GM21381 (cell line): ENCODE measurements around the gene CELF1.

Experiments used
- ATAC-seq: cut with Tn5 transposase; IDR thresholded peaks from one replicate; pipeline ENCODE4 v1.9.1; 2021; ENCODE audit warnings: mild to moderate bottlenecking, moderate library complexity; ENCODE audit not compliant: unreplicated experiment

The CELF1 gene

DNA sequence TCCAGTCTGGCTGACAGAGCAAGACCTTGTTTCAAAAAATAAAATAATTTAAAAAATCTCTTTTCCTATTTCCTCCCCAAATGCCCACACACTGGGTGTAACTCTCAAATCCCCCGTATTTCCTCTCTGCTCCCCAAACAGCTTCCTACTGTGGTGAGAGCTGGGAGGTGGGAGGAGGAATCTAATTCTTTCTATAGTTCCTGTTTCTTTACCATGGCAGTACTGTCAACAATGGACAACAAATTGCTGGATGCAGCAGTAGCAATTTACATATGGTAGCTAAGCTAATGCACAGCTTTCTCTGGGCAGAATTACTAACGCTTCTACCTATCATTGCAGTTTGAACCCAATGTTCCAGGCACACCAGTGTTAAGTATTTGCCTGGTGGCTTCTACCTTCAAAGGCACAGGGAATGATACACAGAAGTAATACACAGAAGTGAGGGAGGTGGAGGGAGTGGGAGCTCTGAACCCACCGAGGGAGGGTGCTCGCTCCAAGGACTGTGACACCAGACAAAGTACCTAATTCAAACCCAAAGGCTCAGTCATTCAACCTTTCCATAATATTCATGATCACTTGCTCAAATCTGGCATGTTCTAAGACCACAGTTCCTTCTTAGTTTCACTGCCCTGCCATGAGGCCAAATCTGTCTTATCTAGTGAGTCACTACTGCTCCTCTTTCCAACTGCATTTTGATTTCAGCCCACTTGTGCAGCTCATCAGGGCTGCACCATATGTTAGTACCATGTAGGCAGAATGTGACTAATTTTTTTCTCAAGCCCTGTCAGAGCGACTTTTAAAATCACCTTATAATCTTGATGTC, 37.9 kb downstream of the CELF1 start:
- ATAC-seq, result no peak

DNA sequence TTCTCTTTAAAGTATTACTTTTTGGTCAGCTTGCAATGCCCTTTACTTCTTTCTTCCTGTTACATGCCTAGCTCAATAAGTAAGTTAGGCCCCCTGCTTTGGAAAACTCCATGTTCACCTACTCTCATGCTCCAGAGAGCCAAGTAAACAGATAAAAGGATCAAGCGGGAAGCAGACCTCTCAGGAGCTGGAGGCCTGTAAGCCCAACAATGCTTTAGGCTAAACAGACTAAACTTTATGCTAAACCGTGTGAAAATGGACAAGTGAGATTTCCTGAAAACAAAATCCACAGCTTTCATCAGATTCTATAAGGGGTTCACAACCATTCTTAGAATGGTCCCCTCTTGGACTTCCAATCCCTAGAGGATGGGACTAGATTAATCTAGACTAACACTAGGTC, 40.2 kb downstream of the CELF1 start:
- ATAC-seq, result no peak

DNA sequence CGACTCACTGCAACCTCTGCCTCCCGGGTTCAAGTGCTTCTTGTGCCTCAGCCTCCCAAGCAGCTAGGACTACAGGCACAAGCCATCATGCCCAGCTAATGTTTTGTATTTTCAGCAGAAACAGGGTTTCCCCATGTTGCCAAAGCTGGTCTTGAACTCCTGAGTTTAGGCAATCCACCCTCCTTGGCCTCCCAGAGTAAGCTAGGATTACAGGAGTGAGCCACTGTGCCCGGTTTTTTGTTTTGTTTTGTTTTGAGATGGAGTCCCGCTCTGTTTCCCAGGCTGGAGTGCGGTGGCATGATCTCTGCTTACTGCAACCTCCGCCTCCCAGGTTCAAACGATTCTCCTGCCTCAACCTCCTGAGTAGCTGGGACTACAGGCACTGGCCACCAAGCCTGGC, 41.0 kb downstream of the CELF1 start:
- ATAC-seq, result no peak

DNA sequence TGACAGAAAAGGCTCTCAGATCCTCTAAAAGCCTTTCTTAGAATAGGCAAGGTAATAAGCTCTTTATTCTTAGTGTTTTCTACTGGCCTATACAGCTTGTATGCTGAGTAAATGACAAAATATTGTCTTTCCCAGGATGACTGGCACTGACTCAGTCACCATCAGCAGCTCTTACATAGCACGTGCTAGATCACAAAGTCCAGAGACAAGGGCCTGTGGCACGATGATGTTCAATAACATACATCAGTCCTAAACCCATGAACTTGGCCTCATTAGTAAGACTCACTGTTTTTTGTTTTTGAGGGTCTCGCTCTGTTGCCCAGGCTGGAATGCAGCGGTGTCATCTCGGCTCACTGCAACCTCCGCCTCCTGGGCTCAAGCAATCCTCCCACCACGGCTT, 42.7 kb downstream of the CELF1 start:
- no peak for ATAC-seq

DNA sequence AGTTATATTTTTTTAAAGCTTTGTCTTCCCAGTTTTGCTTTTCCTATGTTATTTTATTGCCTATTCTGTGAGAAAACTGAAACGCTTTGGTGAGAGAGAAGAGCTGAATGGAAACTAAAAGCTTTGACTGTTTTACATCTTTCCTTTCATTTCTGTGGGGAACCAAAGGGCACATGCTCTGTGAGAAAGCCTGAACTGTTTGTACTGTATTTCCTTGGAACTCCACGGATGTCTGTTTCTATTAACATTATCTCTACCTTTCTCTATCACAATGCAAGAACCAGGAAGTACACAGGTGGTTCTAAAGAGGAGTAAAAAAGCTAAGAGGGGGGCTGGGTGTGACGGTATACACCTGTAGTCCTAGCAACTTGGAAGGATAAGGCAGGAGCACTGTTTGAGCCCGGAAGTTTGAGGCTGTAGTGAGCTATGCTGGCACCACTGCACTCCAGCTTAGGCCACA, 43.8 kb downstream of the CELF1 start:
- no peak for ATAC-seq

DNA sequence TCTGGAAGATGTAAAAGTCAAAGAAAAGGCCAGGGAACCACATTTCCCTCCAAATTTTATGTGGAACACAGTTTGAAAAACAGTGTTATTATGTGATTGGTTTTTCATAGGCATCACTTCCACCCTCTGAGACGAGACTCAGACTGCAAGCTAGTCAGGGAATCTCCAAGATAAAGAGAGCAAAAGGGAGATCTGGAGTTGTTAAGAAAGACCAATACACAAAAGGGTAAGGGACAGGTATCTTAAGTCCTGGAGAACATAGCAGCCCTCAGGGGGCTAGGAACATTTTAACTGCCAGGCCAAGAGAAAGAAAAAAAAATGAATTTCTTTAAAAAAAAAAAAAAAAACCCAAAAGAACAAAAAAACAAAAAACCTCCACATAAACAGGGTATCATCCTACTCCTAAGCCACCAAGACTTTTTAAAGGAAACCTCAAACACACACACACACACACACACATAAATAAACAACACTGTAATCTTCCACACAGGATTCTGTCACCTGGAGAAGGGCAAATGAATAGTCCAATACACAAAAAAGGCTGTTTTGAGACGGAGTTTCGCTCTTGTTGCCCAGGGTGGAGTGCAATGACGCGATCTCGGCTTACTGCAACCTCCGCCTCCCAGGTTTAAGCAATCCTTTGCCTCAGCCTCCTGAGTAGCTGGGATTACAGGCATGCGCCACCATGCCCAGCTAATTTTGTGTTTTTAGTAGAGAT, 44.5 kb downstream of the CELF1 start:
- ATAC-seq, result no peak

DNA sequence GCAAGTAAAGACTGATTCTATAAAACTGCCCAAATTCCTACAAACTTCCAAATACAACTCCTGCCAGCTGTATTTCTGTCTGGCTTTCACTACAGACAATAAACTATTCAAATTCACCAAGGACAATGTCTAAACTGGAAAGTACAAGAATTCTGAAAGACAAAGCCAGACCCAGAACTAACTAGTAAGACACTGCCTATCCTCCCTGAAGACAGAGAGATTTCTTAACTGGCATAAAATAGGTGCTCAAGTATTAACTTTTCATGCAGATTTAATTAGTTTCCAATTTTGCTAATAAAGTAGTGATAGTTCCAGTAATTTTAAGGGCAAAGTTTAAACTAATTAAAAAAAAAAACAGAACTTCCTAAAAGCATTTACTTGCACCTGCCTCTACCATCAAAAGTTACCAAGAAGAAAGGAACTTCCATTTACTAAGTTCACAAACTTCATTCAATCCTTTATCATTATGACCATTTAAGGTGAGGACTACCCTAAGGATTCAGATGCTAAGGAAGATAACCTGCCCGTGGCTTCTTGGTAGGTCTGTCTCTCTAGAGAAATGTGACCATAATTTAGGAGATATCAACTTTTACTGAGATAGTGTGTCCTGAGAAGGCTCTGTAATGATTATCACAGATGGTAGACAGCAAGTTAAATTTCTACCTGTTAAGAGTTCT, 45.2 kb downstream of the CELF1 start:
- no peak for ATAC-seq

DNA sequence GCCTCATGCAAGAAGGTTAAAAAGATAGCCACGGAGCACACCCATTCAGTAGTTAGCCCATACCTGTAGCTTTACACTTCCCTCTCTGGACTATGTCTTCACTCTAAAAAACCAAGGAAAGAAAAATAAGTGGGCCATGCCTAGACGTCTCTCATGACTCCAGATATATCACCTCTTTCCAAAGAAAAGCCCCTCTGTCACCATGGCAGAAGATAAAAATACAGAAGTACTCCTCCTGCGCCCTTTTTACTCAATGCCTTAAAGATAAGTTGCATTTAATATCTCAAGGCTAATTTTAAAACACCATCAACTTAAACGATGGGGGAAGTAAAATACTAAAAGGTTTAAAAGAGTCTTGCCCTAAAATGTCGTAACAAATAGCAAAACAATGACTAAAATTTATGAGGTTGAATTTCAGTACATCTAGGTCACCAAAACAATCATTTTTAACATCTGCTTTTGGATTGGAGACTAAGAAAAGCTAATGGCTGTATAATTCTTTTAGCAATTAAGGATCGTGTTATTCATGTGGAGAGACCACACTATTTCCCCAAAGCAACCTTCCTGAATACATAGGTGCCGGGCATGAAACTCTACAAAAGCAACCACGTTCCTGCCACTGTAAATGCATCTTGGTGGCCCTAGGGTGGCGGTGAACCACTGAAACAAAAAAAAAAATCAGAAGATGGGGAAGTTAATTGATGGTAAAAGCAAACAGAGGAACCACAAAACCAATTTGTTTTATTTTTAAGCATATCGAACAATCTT, 46.0 kb downstream of the CELF1 start:
- ATAC-seq, result peak; percentile 40

DNA sequence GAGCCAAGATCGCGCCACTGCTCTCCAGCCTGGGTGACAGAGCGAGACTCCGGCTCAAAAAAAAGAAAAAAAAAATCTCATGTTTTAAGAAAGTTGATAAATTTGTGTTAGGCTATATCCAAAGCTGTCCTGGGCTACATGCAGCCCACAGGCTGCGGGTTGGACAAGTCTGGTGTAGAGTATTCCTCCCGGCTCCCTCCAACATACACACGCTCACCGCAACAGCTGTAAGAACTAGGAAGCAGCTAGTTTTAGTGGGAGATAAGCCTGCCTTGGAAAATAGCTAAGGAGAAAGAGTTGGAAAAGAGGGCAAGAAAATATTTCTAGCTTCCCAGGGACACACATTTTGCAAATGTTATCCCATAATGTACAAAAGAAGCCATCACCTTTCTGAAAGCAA, 46.6 kb downstream of the CELF1 start:
- no peak for ATAC-seq

DNA sequence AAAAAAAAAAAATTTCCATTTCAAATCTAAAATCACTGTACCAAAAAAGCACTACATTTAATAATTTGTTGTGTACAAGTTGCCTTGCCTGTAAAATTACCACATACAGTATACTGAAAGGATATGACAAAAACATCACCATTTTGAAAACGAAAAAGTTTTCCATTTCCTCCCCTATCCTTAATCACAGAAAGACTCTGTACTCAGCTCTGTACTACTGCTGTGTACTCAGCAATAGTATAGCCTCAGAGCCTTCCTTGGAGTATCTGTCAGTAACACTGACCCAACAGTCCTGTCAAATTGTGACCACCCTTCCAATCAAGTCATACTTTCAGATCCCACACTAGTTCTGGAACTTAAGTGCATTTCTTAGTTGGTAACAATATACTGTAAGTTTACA, 48.0 kb downstream of the CELF1 start:
- ATAC-seq, result no peak

DNA sequence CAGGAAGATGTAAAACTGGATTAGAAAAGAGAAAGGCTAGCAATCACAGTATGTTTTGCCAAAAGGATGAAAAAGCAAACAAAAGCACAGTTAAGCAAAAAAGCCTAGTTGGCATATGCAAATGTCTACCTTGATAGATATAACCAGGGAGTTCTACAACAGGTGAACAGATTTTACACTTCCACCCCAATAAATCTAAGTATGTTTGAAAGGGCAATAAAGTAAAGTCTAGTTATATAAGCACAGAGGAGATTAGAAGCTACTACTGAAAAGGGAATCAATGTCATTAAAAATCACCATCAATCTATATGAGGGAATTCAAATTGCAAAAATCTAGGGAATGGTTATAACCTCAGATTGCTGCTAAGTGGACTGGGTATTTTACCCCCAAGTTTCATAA, 49.7 kb downstream of the CELF1 start:
- ATAC-seq, result no peak

DNA sequence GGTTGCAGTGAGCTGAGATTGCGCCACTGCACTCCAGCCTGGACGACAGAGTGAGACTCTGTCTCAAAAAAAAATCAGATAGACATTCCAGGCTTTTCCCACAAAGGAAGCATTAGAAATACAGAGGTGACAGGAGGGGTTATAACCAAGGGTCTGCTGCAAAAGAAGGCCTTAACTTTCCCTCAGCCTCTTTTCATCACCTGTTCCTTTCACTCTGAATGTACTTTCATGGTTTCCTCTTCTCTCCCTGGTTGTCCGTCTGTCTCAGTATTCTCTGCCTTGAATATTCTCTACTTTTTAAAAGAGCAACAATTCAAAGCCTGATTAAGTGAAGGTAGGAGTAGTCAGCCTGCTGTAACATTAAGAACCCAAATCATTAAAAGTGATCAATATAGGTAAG, 50.2 kb downstream of the CELF1 start:
- ATAC-seq, result no peak

DNA sequence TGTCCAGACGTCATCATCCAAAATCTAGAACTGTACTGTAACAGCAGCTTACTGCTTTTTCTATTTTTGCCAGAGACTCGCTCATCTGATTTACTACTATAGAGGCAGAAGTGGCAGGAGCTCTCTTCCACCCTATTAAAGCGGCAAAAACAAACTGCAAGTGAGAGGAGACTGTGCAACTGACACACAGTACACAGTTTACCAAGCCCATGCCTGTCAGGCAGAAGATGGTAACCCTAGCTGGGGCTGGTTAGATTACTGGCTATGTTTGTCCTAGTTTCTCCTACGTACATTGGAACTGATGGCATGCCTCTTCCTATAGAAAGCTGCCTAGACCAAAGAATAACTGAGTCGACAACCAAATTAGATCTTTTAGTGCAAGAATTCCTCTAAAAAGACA, 51.8 kb downstream of the CELF1 start:
- ATAC-seq, result no peak

DNA sequence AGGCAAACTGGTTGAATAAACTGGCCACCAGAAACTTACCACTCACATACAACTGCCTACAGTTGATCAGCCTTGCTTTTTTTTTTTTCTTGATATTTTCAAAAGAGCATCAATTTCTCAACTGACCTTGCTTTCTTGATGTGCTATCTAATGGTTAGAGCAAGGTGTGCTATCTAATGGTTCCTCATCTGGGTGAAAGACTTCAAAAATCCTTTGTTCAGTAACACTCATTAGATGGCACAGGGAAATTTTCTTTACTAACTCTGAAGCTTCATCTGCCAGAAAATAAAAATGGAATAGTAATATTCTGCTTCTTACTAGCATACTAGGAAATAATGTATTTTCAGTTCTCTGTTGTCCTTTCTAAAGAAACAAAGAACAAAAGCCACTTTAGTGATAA, 52.8 kb downstream of the CELF1 start:
- no peak for ATAC-seq

DNA sequence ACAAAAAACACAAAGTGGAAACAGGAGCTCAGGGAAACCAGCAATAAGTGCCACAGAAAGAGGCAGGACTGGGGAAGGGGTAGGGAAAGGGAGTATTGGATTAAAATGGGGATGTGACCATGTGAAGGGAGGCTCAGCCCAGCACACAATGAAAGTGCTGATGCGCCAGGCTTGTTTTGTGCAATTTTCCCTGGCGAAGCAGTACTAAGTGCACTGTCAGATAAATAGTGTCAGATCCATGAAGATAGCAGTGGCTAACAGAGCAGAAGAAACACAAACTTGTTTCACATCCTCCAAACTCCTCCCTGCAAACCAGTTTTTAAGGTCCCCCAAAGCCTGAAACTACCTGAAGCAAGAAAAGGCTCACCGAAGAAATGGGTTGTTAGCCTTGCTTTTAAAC, 53.3 kb downstream of the CELF1 start:
- ATAC-seq, result no peak

DNA sequence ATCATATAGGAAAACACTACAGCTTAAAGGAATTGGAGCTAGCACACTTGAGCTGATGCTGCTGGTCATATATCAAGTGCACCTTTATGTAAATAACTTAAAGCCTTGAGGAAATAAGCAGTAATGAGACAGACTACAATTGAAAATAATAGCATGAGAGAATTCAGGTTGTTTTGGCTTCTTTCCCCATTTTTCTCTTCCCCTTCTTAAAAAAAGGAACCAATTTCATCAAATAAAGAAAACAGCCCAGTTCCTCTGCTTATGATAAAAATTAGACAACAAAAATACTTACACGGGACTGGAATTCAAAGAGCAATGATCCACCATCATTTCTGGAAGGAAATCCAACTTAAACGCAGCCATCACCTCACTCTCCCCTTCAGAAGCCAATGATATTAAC, 53.8 kb downstream of the CELF1 start:
- no peak for ATAC-seq

DNA sequence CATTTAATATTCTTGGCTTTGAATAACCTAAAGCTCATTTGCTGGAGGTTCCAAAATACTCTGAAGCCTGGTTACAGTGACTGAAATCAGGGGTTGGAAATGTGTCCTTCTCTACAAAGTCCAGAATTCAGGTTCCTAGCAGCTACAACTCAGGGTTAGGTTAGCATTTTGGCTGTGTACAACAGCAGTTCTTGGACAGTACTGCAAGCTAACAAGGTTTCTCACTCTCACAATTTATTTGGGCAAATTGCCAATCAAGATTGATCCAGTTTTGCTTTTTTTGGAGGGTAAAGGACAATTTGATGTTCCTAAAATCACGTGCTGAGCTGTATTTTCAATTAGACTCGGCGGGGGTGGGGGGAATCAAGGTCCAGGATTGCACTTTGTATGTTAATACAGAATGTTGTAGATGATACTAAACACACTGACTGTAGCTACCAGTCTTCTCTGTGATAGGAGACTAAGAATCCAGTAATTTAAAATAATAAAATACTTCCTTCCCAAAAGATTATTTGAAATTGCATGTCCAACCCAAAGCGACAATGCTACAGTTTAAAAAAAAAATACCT, 54.3 kb downstream of the CELF1 start:
- ATAC-seq, result no peak

DNA sequence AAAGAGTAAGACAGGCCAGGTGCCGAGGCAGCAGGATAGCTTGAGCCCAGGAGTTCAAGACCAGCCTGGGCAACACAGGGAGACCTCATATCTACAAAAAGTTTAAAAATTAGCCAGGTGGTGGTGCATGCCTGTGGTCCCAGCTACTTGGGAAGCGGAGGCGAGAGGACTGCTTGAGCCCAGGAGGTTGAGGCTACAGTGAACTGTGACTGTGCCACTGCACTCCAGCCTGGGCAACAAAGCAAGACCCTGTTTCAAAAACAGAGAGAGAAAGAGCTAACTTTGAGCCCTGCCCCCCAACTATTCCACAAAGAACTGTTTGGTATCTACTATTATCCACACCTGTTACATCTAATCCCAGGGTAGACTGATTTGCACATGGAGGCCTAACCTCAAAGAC, 54.8 kb downstream of the CELF1 start:
- no peak for ATAC-seq

DNA sequence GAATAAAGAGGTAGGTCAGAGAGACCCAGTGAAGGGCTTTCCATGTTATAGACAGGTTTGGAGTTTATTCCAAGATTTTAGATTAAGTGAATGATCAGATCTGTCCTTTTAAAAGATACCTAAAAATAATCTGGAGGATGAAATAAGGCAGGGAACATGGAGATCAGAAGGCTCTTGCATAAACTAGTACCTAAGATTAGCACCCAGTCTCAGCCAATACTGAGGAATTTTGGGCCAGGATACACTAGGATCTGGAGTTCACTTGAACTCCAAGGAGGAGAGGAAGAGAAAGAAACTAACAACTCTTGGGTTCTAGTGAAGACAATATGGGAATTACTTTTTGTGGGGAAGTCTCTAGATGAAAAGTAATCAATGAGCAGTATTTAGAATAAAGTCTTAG, 56.1 kb downstream of the CELF1 start:
- ATAC-seq, result no peak

DNA sequence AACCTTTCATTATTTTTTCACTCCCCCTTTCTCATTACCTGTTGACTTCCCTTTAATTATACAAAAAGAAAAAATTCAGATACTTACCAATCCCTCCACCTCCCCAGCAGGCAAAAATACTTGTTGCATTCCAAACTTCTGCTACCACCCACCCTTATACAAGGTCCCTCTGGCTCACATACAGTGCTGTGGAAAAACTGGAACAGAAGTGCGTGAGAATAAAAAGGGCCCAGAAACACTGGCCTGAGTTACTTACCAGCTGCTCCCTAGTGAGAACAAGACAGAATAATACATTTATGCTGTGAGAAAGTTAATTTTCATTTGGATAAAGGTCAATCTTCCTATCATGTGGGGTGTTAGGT, 57.1 kb downstream of the CELF1 start:
- no peak for ATAC-seq
